Breast epithelium (tissue), 4 donors: Measurements from ENCODE around the gene AP1S3. TPM values are rescaled to one million over a fixed set of nuclear protein-coding genes. Genes with fewer than 3 reads are reported as not detected.
A peak's percentile ranks its signal among the peaks of the same experiment; 100 is the strongest.

Experiments
- DNase-seq, 2 donors: peaks; one replicate each; pipeline ENCODE4 v3.0.0-alpha.2; 2019; ENCODE audit warnings: low spot score in 2 of 2
- H3K27ac ChIP-seq, 2 donors: fragments of 200-600 bp; sonication (generic) in 1 of 2; one replicate each; pipeline ENCODE4 v1.5.1; 2016 to 2019; ENCODE audit warnings: mild to moderate bottlenecking in 1 of 2
- H3K27me3 ChIP-seq, 2 donors: fragments of 200-600 bp; sonication (generic) in 1 of 2; one replicate each; pipeline versions ENCODE4 v1.5.1 to v1.6.0; 2017 to 2019; ENCODE audit warnings: control low read depth in 1 of 2, mild to moderate bottlenecking in 1 of 2
- H3K36me3 ChIP-seq: fragments of 200-600 bp; one replicate; pipeline ENCODE4 v1.5.1; 2019
- H3K4me1 ChIP-seq, 2 donors: fragments of 200-600 bp; sonication (generic); one replicate each; pipeline ENCODE4 v1.5.1; 2016 to 2019; ENCODE audit warnings: control low read depth in 1 of 2
- H3K4me3 ChIP-seq, 3 donors: fragments of 200-600 bp; sonication (generic); 1 replicate in 2 of 3; 2 replicates in 1 of 3; pipeline ENCODE4 v1.5.1; 2016 to 2019; ENCODE audit warnings: mild to moderate bottlenecking in 3 of 3, moderate library complexity in 2 of 3
- H3K9me3 ChIP-seq, 2 donors: fragments of 200-600 bp; sonication (generic) in 1 of 2; one replicate each; pipeline ENCODE4 v1.5.1; 2016 to 2019; ENCODE audit warnings: control low read depth in 1 of 2
- POLR2A ChIP-seq: fragments of 450-650 bp; IDR thresholded peaks from one replicate; pipeline ENCODE4 v1.6.1; 2016; ENCODE audit warnings: antibody characterized with exemption, mild to moderate bottlenecking, moderate library complexity
- POLR2AphosphoS5 ChIP-seq, 3 donors: sonication (generic); formaldehyde crosslinking; IDR thresholded peaks; one replicate each; pipeline ENCODE4 v1.6.1; 2017; ENCODE audit warnings: antibody characterized with exemption in 3 of 3
- intact Hi-C: fragments of 100-400 bp; cut with DNase I; formaldehyde crosslinking; loops from one replicate; pipeline ENCODE4 v1.15.1; 2023; ENCODE audit warnings: low total_unique reads
- total RNA-seq, 3 donors: library from RNA; depleted of rRNA; stranded (reverse); fragments of >200 nt; gene quantifications; one replicate each; pipeline ENCODE4 v1.1.0, GENCODE V29; 2016
- TF ChIP-seq, protein P1 (sequence below), 3 donors: fragments of 450-650 bp; IDR thresholded peaks; one replicate each; pipeline ENCODE4 v1.5.1; 2016 to 2017; ENCODE audit warnings: antibody characterized with exemption in 3 of 3, mild to moderate bottlenecking in 3 of 3, moderate library complexity in 3 of 3

AP1S3 gene
- total RNA-seq, 3 donors from 2014 or later = 2.1 to 9.5 (median 4.7) TPM

DNA sequence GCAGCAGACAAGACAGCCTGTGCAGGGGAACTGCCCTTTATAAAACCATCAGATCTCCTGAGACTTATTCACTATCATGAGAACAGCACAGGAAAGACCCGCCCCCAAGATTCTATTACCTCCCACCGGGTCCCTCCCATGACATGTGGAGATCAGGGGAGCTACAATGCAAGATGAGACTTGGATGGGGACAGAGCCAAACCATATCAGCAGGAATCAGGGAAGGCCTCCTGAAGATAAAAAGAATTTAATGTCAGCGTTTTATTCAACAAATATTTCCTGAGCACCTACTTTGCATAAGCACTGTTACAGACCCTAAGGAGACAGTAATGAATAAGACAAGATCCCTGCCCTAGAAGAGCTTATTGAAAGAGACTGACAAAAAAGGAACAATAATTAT, 105.0 kb downstream of the AP1S3 start:
- Histone ChIP-seq H3K36me3 (no peaks in the 10 kb centered on the region), H3K4me3 (no peak overlapping the region), H3K27me3 (no peaks in the 10 kb centered on the region), H3K27ac (no peak overlapping the region), H3K4me1 (no peaks in the 10 kb centered on the region), H3K9me3 (no peaks in the 10 kb centered on the region)
- DNase-seq = no peak
- intact Hi-C loops = no loop called here
- TF ChIP-seq POLR2AphosphoS5 (IDR thresholded peaks at IDR 0.05) (no peak), POLR2A (no peak)
- TF ChIP-seq, protein P1, sequence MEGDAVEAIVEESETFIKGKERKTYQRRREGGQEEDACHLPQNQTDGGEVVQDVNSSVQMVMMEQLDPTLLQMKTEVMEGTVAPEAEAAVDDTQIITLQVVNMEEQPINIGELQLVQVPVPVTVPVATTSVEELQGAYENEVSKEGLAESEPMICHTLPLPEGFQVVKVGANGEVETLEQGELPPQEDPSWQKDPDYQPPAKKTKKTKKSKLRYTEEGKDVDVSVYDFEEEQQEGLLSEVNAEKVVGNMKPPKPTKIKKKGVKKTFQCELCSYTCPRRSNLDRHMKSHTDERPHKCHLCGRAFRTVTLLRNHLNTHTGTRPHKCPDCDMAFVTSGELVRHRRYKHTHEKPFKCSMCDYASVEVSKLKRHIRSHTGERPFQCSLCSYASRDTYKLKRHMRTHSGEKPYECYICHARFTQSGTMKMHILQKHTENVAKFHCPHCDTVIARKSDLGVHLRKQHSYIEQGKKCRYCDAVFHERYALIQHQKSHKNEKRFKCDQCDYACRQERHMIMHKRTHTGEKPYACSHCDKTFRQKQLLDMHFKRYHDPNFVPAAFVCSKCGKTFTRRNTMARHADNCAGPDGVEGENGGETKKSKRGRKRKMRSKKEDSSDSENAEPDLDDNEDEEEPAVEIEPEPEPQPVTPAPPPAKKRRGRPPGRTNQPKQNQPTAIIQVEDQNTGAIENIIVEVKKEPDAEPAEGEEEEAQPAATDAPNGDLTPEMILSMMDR (IDR thresholded peaks at IDR 0.05) = no peak

DNA sequence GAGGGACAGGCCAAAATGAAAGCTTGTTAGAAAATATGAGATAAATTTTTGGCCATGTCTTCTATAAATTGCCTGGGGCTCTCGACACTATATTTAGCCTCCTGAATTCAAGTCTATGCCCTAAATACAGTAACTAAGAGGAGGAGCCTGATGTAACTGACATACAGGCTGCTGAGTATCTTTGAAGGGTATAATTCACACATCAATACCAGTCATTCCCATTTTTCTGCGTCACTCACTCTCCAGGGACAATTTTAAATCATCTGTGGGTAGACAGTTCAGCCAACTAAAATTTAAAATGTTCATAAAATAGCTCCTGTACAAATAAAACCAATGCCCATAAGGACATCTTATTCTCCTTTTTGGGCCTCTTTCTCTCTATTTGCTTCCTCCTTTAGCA, 105.9 kb downstream of the AP1S3 start:
- no peak for DNase-seq
- no peaks in the 10 kb centered on the region for H3K36me3 ChIP-seq
- TF ChIP-seq, protein P1 (IDR thresholded peaks at IDR 0.05) = no peak
- intact Hi-C loops = no loop called here
- H3K27ac ChIP-seq = no peak overlapping the region
- H3K27me3 ChIP-seq = no peaks in the 10 kb centered on the region
- H3K4me1 ChIP-seq = no peaks in the 10 kb centered on the region
- no peak overlapping the region for H3K4me3 ChIP-seq
- H3K9me3 ChIP-seq = no peaks in the 10 kb centered on the region

DNA sequence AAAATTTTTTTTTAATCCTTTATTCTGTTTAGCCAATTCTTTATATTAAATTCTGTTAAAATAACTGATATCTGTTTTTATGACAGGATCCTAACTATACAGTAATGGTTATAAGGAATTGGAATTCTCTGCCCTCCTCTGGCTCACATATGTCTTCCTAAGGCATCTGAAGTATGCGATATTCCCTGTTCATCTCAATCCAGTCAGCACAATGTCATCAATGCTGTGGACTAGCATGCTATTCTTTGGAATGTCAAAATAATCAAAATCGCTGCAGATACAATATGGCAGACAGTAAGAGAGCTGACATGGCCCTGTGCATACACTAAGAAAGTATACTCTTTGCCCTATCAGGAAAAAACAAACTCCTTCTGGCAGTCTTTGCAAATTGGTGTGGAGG, 107.6 kb downstream of the AP1S3 start:
- intact Hi-C loops = no loop called here
- no peak overlapping the region for H3K27ac ChIP-seq
- H3K27me3 ChIP-seq = no peaks in the 10 kb centered on the region
- TF ChIP-seq, protein P1 (IDR thresholded peaks at IDR 0.05) = no peak
- TF ChIP-seq POLR2A = no peak
- TF ChIP-seq POLR2AphosphoS5 (IDR thresholded peaks at IDR 0.05) = no peak
- no peaks in the 10 kb centered on the region for H3K9me3 ChIP-seq
- H3K4me3 ChIP-seq = no peak overlapping the region
- no peak for DNase-seq
- no peaks in the 10 kb centered on the region for H3K36me3 ChIP-seq
- no peaks in the 10 kb centered on the region for H3K4me1 ChIP-seq

DNA sequence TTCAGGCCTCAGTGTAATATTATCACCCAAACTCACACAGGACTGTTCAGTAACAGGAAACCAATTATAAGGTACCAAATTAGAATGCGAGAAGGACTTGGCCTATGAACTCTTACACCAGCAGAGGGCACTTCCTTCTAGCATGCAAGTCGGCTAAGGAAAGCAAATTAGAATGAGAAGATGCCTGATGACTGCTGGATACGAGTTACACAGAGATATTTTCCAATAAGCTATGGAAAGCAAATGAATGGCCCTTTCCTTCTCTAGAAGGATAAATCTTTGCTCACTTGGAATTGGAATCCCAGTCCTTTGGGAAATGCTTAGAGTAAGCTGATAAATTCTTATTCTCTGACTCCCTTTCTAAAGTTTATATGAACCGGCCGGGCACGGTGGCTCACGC, 109.8 kb downstream of the AP1S3 start:
- no peak overlapping the region for H3K4me3 ChIP-seq
- intact Hi-C loops = no loop called here
- H3K9me3 ChIP-seq = no peaks in the 10 kb centered on the region
- H3K4me1 ChIP-seq = no peaks in the 10 kb centered on the region
- H3K27ac ChIP-seq = no peak overlapping the region
- no peaks in the 10 kb centered on the region for H3K36me3 ChIP-seq
- H3K27me3 ChIP-seq = no peaks in the 10 kb centered on the region
- no peak for DNase-seq
- TF ChIP-seq, protein P1 (IDR thresholded peaks at IDR 0.05) = peak in 2 of 3 donors; percentile 27 to 40
- no peak for TF ChIP-seq POLR2AphosphoS5 (IDR thresholded peaks at IDR 0.05)

DNA sequence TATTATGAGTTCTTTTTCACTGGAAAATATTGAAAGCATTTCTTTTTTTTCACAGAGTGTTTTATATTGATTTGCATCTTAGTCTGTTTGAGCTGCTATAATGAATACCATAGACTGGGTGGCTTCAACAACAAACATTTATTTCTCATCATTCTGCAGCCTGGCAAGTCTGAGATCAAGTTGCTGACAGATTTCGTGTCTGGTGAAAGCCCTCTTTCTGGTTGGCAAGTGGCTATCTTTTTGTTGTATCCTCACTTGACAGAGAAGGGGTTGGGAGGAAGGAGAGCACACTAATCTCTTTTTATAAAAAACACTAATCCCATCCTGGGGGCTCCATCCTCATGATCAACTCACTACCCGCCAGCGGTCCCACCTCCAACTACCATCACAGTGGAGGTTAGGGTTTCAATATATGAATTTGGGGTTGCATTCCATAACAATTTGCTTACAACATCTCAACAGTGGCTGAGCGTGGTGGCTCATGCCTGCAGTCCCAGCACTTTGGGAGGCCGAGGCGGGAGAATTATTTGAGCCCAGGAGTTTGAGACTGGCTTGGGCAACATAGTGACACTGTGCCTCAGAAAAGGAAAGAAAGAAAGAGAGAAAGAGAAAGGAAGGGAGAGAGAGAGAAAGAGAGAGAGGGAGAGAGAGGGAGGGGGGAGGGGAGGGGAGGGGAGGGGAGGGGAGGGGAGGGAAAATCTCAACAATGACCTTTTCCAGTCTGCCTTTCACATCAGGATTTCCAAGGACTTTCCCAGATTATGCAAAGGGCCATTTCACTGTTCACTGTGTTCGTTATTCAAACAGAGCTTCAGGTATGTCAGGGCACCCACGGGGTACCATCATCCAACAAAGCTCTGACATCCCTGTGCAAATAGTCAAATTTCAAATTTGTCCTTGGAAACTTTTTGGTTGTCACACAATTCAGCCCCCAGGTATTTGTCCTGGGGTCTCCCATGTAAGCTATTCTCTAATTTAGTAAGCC, 111.1 kb downstream of the AP1S3 start:
- Histone ChIP-seq H3K4me3 (no peak overlapping the region), H3K27ac (peak overlapping the region; percentile 48 to 83), H3K4me1 (no peaks in the 10 kb centered on the region), H3K27me3 (no peaks in the 10 kb centered on the region), H3K36me3 (no peaks in the 10 kb centered on the region), H3K9me3 (no peaks in the 10 kb centered on the region)
- TF ChIP-seq POLR2AphosphoS5 (IDR thresholded peaks at IDR 0.05) = no peak
- no peak for TF ChIP-seq POLR2A
- TF ChIP-seq, protein P1 (IDR thresholded peaks at IDR 0.05) = no peak
- no peak for DNase-seq
- intact Hi-C loops = no loop called here
